Measurements from ENCODE around the gene ZBTB20. TPM values are rescaled to one million over a fixed set of nuclear protein-coding genes. Genes with fewer than 3 reads are reported as not detected.

ZBTB20 gene
- polyA plus RNA-seq, 1 of the 3 experiments (the other 2 are of a cell fraction): 0.43 TPM

- no peaks in the 10 kb centered on the region for H3K27me3 ChIP-seq (ENCODE audit: insufficient read depth)
- H3K36me3 ChIP-seq (replicated peaks in 1 of 2; ENCODE audit: control insufficient read depth in 1 of 2, insufficient read depth in 2 of 2, low read length in 1 of 2): no peaks in the 10 kb centered on the region
- CTCF ChIA-PET: no interaction called here
- 95% methylated on average over 3 of the region's 3 CpGs for WGBS (ENCODE audit: low lambda C conversion rate)
- H3K4me1 ChIP-seq (ENCODE audit: control insufficient read depth in 1 of 2, insufficient read depth in 2 of 2, low read depth in 1 of 2, low read length in 1 of 2): peaks cover under 1 to 10% of the 10 kb centered on the region in 2 experiments; a peak in 2 of 4 replicates
- no peaks in the 10 kb centered on the region for H3K9me2 ChIP-seq
- no peak overlapping the region for H3K27ac ChIP-seq (ENCODE audit: low read depth in 2 of 2, low read length in 1 of 2)
- H3K79me2 ChIP-seq (ENCODE audit: insufficient read depth): no peaks in the 10 kb centered on the region
- no peaks in the 10 kb centered on the region for H4K20me1 ChIP-seq (ENCODE audit: insufficient read depth)
- no peak for DNase-seq
- POLR2A ChIA-PET: no interaction called here
- no peaks in the 10 kb centered on the region for H3K9me3 ChIP-seq
- no peak overlapping the region for H2AFZ ChIP-seq (ENCODE audit: low read depth)
- H3F3A ChIP-seq (replicated peaks; ENCODE audit: insufficient read depth): no peaks in the 10 kb centered on the region
- H3K4me3 ChIP-seq (ENCODE audit: low read depth in 2 of 2, low read length in 1 of 2): no peak overlapping the region
- no peak overlapping the region for H3K9ac ChIP-seq
- no peak overlapping the region for H3K4me2 ChIP-seq
- TF ChIP-seq FOSL2 (IDR thresholded peaks at IDR 0.05; ENCODE audit: borderline replicate concordance, low read depth): no peak
- TF ChIP-seq ZBTB33 (IDR thresholded peaks at IDR 0.05; ENCODE audit: borderline replicate concordance, low read depth): no peak
- TF ChIP-seq FOXJ3 (CRISPR knock-in tag; IDR thresholded peaks at IDR 0.05): no peak
- TF ChIP-seq IRF3 (IDR thresholded peaks at IDR 0.05; ENCODE audit: low read depth, low read length): no peak
- TF ChIP-seq TCF12 (IDR thresholded peaks at IDR 0.05): no peak
- no peak for TF ChIP-seq EP300 (IDR thresholded peaks at IDR 0.05; ENCODE audit: borderline replicate concordance in 1 of 2, low read depth in 1 of 2, low read length in 1 of 2)
- no peak for TF ChIP-seq RAD21 (IDR thresholded peaks at IDR 0.05; ENCODE audit: low read length)
- TF ChIP-seq NFIC (IDR thresholded peaks at IDR 0.05; ENCODE audit: borderline replicate concordance): no peak
- TF ChIP-seq, protein P1, sequence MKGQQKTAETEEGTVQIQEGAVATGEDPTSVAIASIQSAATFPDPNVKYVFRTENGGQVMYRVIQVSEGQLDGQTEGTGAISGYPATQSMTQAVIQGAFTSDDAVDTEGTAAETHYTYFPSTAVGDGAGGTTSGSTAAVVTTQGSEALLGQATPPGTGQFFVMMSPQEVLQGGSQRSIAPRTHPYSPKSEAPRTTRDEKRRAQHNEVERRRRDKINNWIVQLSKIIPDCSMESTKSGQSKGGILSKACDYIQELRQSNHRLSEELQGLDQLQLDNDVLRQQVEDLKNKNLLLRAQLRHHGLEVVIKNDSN (IDR thresholded peaks at IDR 0.05; ENCODE audit: borderline replicate concordance, low read depth): no peak
- no peak for TF ChIP-seq EZH2phosphoT487 (IDR thresholded peaks at IDR 0.05; ENCODE audit: borderline replicate concordance, low read depth)
- no peak for TF ChIP-seq TEAD4 (IDR thresholded peaks at IDR 0.05; ENCODE audit: borderline replicate concordance, insufficient read depth)
- no peak for TF ChIP-seq RXRA (IDR thresholded peaks at IDR 0.05; ENCODE audit: borderline replicate concordance, low read depth)
- TF ChIP-seq POLR2AphosphoS5 (IDR thresholded peaks at IDR 0.05; ENCODE audit: low read depth, low read length): no peak
- TF ChIP-seq MXI1 (IDR thresholded peaks at IDR 0.05; ENCODE audit: low read depth, low read length): no peak
- TF ChIP-seq RCOR1 (IDR thresholded peaks at IDR 0.05; ENCODE audit: low read length): no peak
Observed at GRCh38 chr3:114874522-114874971, 272.5 kb downstream of the ZBTB20 start.

All from SK-N-SH (cell line).